HG03565 (cell line): ENCODE results near the gene GNAI1.

Experiments
- ATAC-seq: cut with Tn5 transposase; IDR thresholded peaks from one replicate; pipeline ENCODE4 v1.9.1; 2021; ENCODE audit warnings: mild to moderate bottlenecking, moderate library complexity; ENCODE audit not compliant: unreplicated experiment

GNAI1 gene

GRCh38 chr7:80204919-80205318 is 70.3 kb downstream of the GNAI1 start:
- ATAC-seq, result no peak

- ATAC-seq, result peak; percentile 94
Measured at GRCh38 chr7:80206763-80207162, 72.1 kb downstream of the GNAI1 start.

- no peak for ATAC-seq
Measured at GRCh38 chr7:80207501-80207900, 72.9 kb downstream of the GNAI1 start.

GRCh38 chr7:80208700-80209099 is 74.1 kb downstream of the GNAI1 start:
- ATAC-seq, result no peak

- ATAC-seq, result no peak
Measured at GRCh38 chr7:80210400-80210799, 75.8 kb downstream of the GNAI1 start.

- ATAC-seq, result no peak
Measured at GRCh38 chr7:80213814-80214213, 79.2 kb downstream of the GNAI1 start.

GRCh38 chr7:80215734-80216133 is 81.1 kb downstream of the GNAI1 start:
- no peak for ATAC-seq

- ATAC-seq, result no peak
Measured at GRCh38 chr7:80216996-80217842, 82.6 kb downstream of the GNAI1 start.

GRCh38 chr7:80218723-80219122 is 84.1 kb downstream of the GNAI1 start:
- no peak for ATAC-seq

- ATAC-seq, result no peak
Measured at GRCh38 chr7:80220022-80220634, 85.5 kb downstream of the GNAI1 start.

GRCh38 chr7:80224415-80224814 is 89.8 kb downstream of the GNAI1 start:
- ATAC-seq, result no peak

GRCh38 chr7:80225361-80225760 is 90.7 kb downstream of the GNAI1 start:
- no peak for ATAC-seq

GRCh38 chr7:80226629-80227028 is 92.0 kb downstream of the GNAI1 start:
- ATAC-seq, result no peak

GRCh38 chr7:80230327-80230726 is 95.7 kb downstream of the GNAI1 start:
- no peak for ATAC-seq

GRCh38 chr7:80231707-80232106 is 97.1 kb downstream of the GNAI1 start:
- no peak for ATAC-seq

- no peak for ATAC-seq
Measured at GRCh38 chr7:80232979-80233724, 98.5 kb downstream of the GNAI1 start.

GRCh38 chr7:80235334-80235733 is 100.7 kb downstream of the GNAI1 start:
- no peak for ATAC-seq

GRCh38 chr7:80236681-80237080 is 102.0 kb downstream of the GNAI1 start:
- ATAC-seq, result no peak

GRCh38 chr7:80240265-80241025 is 105.8 kb downstream of the GNAI1 start:
- ATAC-seq, result no peak

- no peak for ATAC-seq
Measured at GRCh38 chr7:80241671-80242070, 107.0 kb downstream of the GNAI1 start.

- ATAC-seq, result no peak
Measured at GRCh38 chr7:80243425-80243824, 108.8 kb downstream of the GNAI1 start.
